ENCODE measurements around the gene ZNF280A. TPM values are rescaled to one million over a fixed set of nuclear protein-coding genes. Genes with fewer than 3 reads are reported as not detected.

ZNF280A gene
- total RNA-seq, 2 experiments from 2014 or later: not detected

DNA sequence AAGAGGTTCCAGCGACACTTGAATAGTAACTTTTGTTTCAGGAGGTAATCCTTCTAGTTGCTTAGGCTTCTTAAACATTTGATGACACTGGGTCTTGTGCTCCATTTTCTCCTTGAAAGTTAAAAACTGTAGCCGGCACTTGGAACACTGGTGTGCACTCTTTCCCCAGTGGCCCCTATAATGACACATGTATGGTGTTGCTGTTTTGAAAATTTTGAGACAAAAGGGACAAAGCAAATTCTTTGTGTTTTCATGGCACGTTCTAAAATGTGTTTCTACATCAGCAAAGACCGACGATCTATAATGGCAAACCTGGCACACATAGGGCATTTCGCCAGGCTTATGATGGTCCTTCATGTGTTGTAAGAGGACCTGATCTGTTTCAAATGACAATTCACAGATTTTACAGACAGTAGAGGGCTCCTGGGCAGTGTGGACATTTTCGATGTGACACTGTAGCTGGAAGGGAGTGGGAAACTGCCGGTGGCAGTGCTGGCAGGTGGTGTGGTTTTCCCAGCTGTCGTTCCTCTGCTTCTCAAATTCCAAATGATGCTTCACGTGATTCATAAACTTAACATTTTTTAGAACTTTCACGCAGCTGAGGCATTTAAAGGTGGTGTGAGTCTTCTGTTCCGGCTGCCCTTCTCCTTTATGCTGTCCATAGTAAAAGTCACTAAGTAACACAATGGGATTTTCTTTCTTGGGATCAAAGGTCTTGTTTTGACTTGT is 32.0 kb downstream of the ZNF280A start:
- Mint-ChIP-seq H3K9me3 (no peaks in the 10 kb centered on the region), H3K27ac (no peak overlapping the region), H3K4me3 (no peak overlapping the region), H3K36me3 (ENCODE audit: low read depth) (peaks cover 20% of the 10 kb centered on the region), H3K27me3 (no peaks in the 10 kb centered on the region), H3K4me1 (ENCODE audit: low read depth) (no peaks in the 10 kb centered on the region)
- CTCF ChIA-PET: interaction anchor here (0.6 kb wide), 1 partner anchor 1594 kb away, joined by 3 read pairs; no protein-coding TSS in a partner anchor
- POLR2A ChIA-PET: no interaction called here
- DNase-seq (no peak), ATAC-seq (no peak)
- intact Hi-C loops (cut with micrococcal nuclease): no loop called here
- TF ChIP-seq, protein P1, sequence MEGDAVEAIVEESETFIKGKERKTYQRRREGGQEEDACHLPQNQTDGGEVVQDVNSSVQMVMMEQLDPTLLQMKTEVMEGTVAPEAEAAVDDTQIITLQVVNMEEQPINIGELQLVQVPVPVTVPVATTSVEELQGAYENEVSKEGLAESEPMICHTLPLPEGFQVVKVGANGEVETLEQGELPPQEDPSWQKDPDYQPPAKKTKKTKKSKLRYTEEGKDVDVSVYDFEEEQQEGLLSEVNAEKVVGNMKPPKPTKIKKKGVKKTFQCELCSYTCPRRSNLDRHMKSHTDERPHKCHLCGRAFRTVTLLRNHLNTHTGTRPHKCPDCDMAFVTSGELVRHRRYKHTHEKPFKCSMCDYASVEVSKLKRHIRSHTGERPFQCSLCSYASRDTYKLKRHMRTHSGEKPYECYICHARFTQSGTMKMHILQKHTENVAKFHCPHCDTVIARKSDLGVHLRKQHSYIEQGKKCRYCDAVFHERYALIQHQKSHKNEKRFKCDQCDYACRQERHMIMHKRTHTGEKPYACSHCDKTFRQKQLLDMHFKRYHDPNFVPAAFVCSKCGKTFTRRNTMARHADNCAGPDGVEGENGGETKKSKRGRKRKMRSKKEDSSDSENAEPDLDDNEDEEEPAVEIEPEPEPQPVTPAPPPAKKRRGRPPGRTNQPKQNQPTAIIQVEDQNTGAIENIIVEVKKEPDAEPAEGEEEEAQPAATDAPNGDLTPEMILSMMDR (IDR thresholded peaks at IDR 0.05): no peak

DNA sequence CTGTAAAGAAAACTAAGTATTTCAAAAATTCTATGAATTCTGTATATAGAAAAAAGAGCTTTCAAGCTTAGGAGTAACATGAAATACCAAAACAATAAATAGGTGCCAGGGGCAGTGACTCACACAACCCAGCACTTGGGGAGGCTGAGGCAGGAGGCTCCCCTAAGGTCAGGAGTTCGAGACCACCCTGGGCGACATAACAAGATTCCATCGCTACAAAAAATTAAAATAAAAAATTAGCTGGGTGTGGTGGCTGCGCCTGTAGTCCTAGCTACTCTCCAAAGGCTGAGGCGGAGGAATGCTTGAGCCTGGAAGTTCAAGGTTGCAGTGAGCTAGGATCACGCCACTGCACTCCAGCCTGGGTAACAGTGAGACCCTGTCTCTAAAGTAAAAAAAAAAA is 33.0 kb downstream of the ZNF280A start:
- Mint-ChIP-seq H3K4me3 (no peak overlapping the region), H3K27ac (no peak overlapping the region), H3K9me3 (no peaks in the 10 kb centered on the region), H3K36me3 (ENCODE audit: low read depth) (peaks cover 20% of the 10 kb centered on the region), H3K4me1 (ENCODE audit: low read depth) (no peaks in the 10 kb centered on the region), H3K27me3 (no peaks in the 10 kb centered on the region)
- ATAC-seq (no peak), DNase-seq (no peak)
- intact Hi-C loops (cut with micrococcal nuclease): no loop called here
- TF ChIP-seq, protein P1 (IDR thresholded peaks at IDR 0.05): no peak
- ChIA-PET POLR2A (interaction anchor here (0.6 kb wide), 1 partner anchor 366 kb away, joined by 3 read pairs; no protein-coding TSS in a partner anchor), CTCF (interaction anchor here (1.0 to 1.4 kb wide), 2 partner anchors 23 to 64 kb away, joined by 3 to 4 read pairs; no protein-coding TSS in a partner anchor)

DNA sequence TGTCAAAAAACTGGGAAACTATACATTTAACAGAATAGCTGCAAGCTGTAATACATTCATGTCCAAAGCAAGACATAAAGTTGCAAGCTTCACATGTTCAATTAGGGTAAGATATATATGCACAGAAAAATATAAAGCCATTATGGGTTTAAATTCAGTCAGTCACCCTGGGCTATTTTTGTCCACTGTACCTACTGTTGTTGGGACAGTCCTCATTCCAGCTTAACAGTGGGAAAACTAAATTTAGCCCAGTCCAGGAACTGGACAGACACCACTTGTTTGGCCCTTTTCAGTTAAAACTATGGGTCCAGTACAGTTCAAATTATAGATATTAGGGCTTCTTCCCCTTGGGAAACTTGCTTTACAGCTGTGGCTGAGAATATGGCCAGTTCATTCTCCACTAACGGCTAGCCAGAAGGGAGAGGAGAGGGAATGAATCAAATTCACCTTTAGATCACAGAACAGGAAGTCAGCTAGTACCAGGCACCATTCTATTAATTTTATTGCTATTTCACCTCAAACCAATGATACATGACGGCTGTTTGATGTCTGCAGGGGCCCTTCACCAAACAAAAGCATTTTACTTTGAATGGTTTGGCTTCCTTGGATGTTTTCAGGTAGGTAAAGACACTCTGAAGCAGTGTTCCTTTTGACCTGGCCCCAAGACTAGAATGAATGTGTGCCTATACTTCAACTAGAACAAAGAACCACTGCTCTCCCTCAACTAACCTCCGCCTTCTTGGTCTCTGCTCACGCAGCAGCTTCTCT is 33.8 kb downstream of the ZNF280A start:
- intact Hi-C loops (cut with micrococcal nuclease): no loop called here

DNA sequence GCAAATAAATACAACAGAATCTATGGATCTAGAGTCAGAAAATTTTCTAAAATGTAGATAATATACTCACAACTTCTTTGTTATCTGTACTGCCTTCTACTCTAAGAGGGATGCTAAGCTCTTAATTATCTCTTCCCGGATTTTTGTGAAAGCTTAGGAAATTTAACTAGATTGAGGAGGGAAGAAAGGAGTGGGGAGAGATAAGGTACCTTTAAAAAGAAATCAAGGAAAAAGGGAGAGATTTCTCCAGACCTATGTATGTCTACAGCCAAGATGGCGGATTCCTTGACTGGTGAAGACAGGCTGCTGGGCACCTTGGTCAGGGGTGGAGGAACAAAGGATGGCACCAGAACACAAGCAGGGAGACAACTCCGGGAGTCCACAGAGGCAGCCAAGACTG is 34.5 kb downstream of the ZNF280A start:
- ChIA-PET POLR2A (interaction anchor here (1.1 kb wide), 1 partner anchor 18 kb away, joined by 4 read pairs; no protein-coding TSS in a partner anchor), CTCF (interaction anchor here (0.9 kb wide), 1 partner anchor 21 kb away, joined by 4 read pairs; no protein-coding TSS in a partner anchor)
- no peak for ATAC-seq
- Mint-ChIP-seq H3K9me3 (no peaks in the 10 kb centered on the region), H3K36me3 (ENCODE audit: low read depth) (peaks cover 15% of the 10 kb centered on the region), H3K4me1 (ENCODE audit: low read depth) (no peaks in the 10 kb centered on the region), H3K27me3 (no peaks in the 10 kb centered on the region), H3K27ac (no peak overlapping the region), H3K4me3 (no peak overlapping the region)
- intact Hi-C loops (cut with micrococcal nuclease): no loop called here
- no peak for DNase-seq
- TF ChIP-seq, protein P1 (IDR thresholded peaks at IDR 0.05): no peak

More for the DNA sequence above, 33.8 kb downstream of the ZNF280A start:
- Mint-ChIP-seq H3K36me3 (ENCODE audit: low read depth) (peaks cover 20% of the 10 kb centered on the region), H3K4me1 (ENCODE audit: low read depth) (no peaks in the 10 kb centered on the region), H3K9me3 (no peaks in the 10 kb centered on the region), H3K4me3 (no peak overlapping the region), H3K27me3 (no peaks in the 10 kb centered on the region), H3K27ac (no peak overlapping the region)
- TF ChIP-seq, protein P1 (IDR thresholded peaks at IDR 0.05): no peak
- DNase-seq (no peak), ATAC-seq (no peak)
- POLR2A ChIA-PET: interaction anchor here (0.6 to 1.1 kb wide), 2 partner anchors 17 to 22 kb away, joined by 3 to 4 read pairs; partner anchors contain the start of gene ZNF280B
- CTCF ChIA-PET: interaction anchor here (0.9 to 1.4 kb wide), 3 partner anchors 22 to 63 kb away, joined by 3 to 4 read pairs (median 4); no protein-coding TSS in a partner anchor
